H1 (cell line): ENCODE results near the gene TMEM185B. TPM values are rescaled to one million over a fixed set of nuclear protein-coding genes. Genes with fewer than 3 reads are reported as not detected.

Source experiments
- CTCF ChIA-PET: fragments of 300-600 bp; sonication (Branson Sonifier 250); formaldehyde crosslinking; loops from one replicate; lab custom pipeline; 2021; ENCODE audit not compliant: partially characterized antibody; lab: Charles Lee
- POLR2A ChIA-PET: fragments of 300-600 bp; sonication (Branson Sonifier 250); formaldehyde crosslinking; loops from one replicate; lab custom pipeline; 2021; ENCODE audit warnings: inconsistent platforms; ENCODE audit not compliant: partially characterized antibody; lab: Charles Lee
- DNase-seq, 2 experiments: peaks; one replicate each; pipeline versions ENCODE4 v3.0.0 to v3.0.0-alpha.2; 2010 to 2022; ENCODE audit warnings: low spot score in 2 of 2, low read depth in 1 of 2, mixed read lengths in 1 of 2
- FAIRE-seq: peaks from 2 replicates; lab custom pipeline; 2011; peaks lifted over from hg19 to GRCh38; lab: Jason Lieb, UNC
- H2AFZ ChIP-seq: 2 replicates; pipeline ENCODE4 v1.8.1; 2012; ENCODE audit warnings: low read length, inconsistent platforms
- H2AK5ac ChIP-seq: 2 replicates; pipeline ENCODE4 v1.6.1; 2013; ENCODE audit warnings: low read depth, low read length
- H2BK120ac ChIP-seq: replicated peaks from 2 replicates; pipeline ENCODE3; 2013; ENCODE audit warnings: low read depth, low read length, inconsistent platforms
- H2BK12ac ChIP-seq: 2 replicates; pipeline ENCODE4 v1.6.1; 2013; ENCODE audit warnings: low read depth, low read length
- H2BK15ac ChIP-seq: 2 replicates; pipeline ENCODE4 v1.6.1; 2013; ENCODE audit warnings: low read length
- H2BK20ac ChIP-seq: 2 replicates; pipeline ENCODE4 v1.6.1; 2013; ENCODE audit warnings: low read length
- H2BK5ac ChIP-seq: 2 replicates; pipeline ENCODE4 v1.6.1; 2013; ENCODE audit warnings: low read depth, low read length
- H3K14ac ChIP-seq: 2 replicates; pipeline ENCODE4 v1.6.1; 2013; ENCODE audit warnings: inconsistent platforms; ENCODE audit not compliant: insufficient read length
- H3K18ac ChIP-seq: 2 replicates; pipeline ENCODE4 v1.6.1; 2013; ENCODE audit warnings: low read length; ENCODE audit errors: extremely low read depth
- H3K23ac ChIP-seq: 2 replicates; pipeline ENCODE4 v1.6.1; 2013; ENCODE audit warnings: inconsistent platforms; ENCODE audit not compliant: insufficient read length
- H3K23me2 ChIP-seq: 2 replicates; pipeline ENCODE4 v1.6.1; 2013; ENCODE audit warnings: low read depth, low read length
- H3K27ac ChIP-seq: 2 replicates; pipeline ENCODE4 v1.6.1; 2011; ENCODE audit warnings: low read depth, low read length, inconsistent platforms
- H3K27me3 ChIP-seq, 4 experiments: replicated peaks in 1 of 4; 1 replicate in 1 of 4; 2 replicates in 3 of 4; pipeline versions ENCODE4 v1.6.1 to v1.8.1; 2011 to 2013; ENCODE audit warnings: low read length in 3 of 4, mild to moderate bottlenecking in 3 of 4, inconsistent platforms in 2 of 4, mixed read lengths in 2 of 4, moderate library complexity in 1 of 4; ENCODE audit not compliant: control insufficient read depth in 3 of 4, insufficient read depth in 3 of 4; ENCODE audit errors: extremely low read depth in 1 of 4
- H3K36me3 ChIP-seq, 4 experiments: 2 replicates each; pipeline versions ENCODE4 v1.6.1 to v1.8.1; 2011 to 2013; ENCODE audit warnings: mild to moderate bottlenecking in 4 of 4, low read length in 3 of 4, moderate library complexity in 2 of 4, control low read depth in 1 of 4, inconsistent platforms in 1 of 4; ENCODE audit not compliant: insufficient read depth in 4 of 4, control insufficient read depth in 2 of 4
- H3K4ac ChIP-seq: replicated peaks from 2 replicates; pipeline ENCODE3; 2013; ENCODE audit warnings: low read length, low read depth, mixed read lengths, inconsistent platforms; ENCODE audit not compliant: insufficient read length
- H3K4me1 ChIP-seq, 4 experiments: replicated peaks in 1 of 4; 1 replicate in 1 of 4; 2 replicates in 3 of 4; pipeline versions ENCODE4 v1.6.1 to v1.8.1; 2011 to 2013; ENCODE audit warnings: low read length in 3 of 4, inconsistent platforms in 2 of 4, mixed read lengths in 1 of 4; ENCODE audit not compliant: insufficient read depth in 4 of 4, control insufficient read depth in 3 of 4
- H3K4me2 ChIP-seq, 2 experiments: 2 replicates each; pipeline versions ENCODE4 v1.6.1 to v1.8.1; 2011 to 2013; ENCODE audit warnings: low read depth in 2 of 2, low read length in 2 of 2, control low read depth in 1 of 2, inconsistent platforms in 1 of 2, mild to moderate bottlenecking in 1 of 2; ENCODE audit not compliant: insufficient read depth in 1 of 2
- H3K4me3 ChIP-seq, 4 experiments: fragments of 200-600, 300-600 bp in 1 of 4; sonication (generic), shearing (Covaris generic), sonication (Bioruptor Twin) in 1 of 4; 2 replicates each; pipeline versions ENCODE4 v1.5.1 to v1.8.1; 2011 to 2016; ENCODE audit warnings: low read length in 4 of 4, low read depth in 3 of 4, control low read depth in 2 of 4, inconsistent platforms in 2 of 4, mild to moderate bottlenecking in 2 of 4, mixed read lengths in 1 of 4, moderate library complexity in 1 of 4; ENCODE audit not compliant: insufficient read depth in 2 of 4; ENCODE audit errors: extremely low read depth in 1 of 4
- H3K56ac ChIP-seq: replicated peaks from 2 replicates; pipeline ENCODE3; 2013; ENCODE audit warnings: low read depth, mild to moderate bottlenecking, mixed read lengths, low read length, inconsistent platforms; ENCODE audit not compliant: insufficient read length
- H3K79me1 ChIP-seq: 2 replicates; pipeline ENCODE4 v1.6.1; 2013; ENCODE audit warnings: low read depth, low read length, control low read depth
- H3K79me2 ChIP-seq, 2 experiments: 2 replicates each; pipeline versions ENCODE4 v1.6.1 to v1.8.1; 2012 to 2013; ENCODE audit warnings: low read length in 2 of 2, mild to moderate bottlenecking in 2 of 2, inconsistent platforms in 1 of 2; ENCODE audit not compliant: insufficient read depth in 2 of 2, control insufficient read depth in 1 of 2
- H3K9ac ChIP-seq, 4 experiments: replicated peaks in 1 of 4; 1 replicate in 1 of 4; 2 replicates in 3 of 4; pipeline versions ENCODE4 v1.6.1 to v1.8.1; 2011 to 2013; ENCODE audit warnings: low read depth in 3 of 4, low read length in 3 of 4, control low read depth in 2 of 4, mild to moderate bottlenecking in 2 of 4, moderate library complexity in 2 of 4, inconsistent platforms in 1 of 4; ENCODE audit errors: extremely low read depth in 1 of 4
- H3K9me3 ChIP-seq, 2 experiments: 2 replicates each; pipeline versions ENCODE4 v1.6.1 to v1.8.1; 2012 to 2013; ENCODE audit warnings: mild to moderate bottlenecking in 2 of 2, moderate library complexity in 2 of 2, control low read depth in 1 of 2, inconsistent platforms in 1 of 2, low read depth in 1 of 2, low read length in 1 of 2, mixed read lengths in 1 of 2; ENCODE audit not compliant: insufficient read depth in 2 of 2
- H4K20me1 ChIP-seq, 2 experiments: replicated peaks in 1 of 2; 2 replicates each; pipeline versions ENCODE3 to v1.8.1; 2011 to 2013; ENCODE audit warnings: inconsistent platforms in 2 of 2, low read length in 2 of 2, mild to moderate bottlenecking in 1 of 2; ENCODE audit not compliant: insufficient read depth in 2 of 2, control insufficient read depth in 1 of 2
- H4K5ac ChIP-seq: 2 replicates; pipeline ENCODE4 v1.6.1; 2013; ENCODE audit warnings: low read length, low read depth, mixed read lengths, inconsistent platforms; ENCODE audit not compliant: insufficient read length
- H4K8ac ChIP-seq: 2 replicates; pipeline ENCODE4 v1.8.0; 2013; ENCODE audit warnings: mild to moderate bottlenecking, moderate library complexity, low read length, inconsistent platforms; ENCODE audit not compliant: insufficient read depth; ENCODE audit errors: extremely low read depth
- H4K91ac ChIP-seq: replicated peaks from 2 replicates; pipeline ENCODE3; 2013; ENCODE audit warnings: low read length, mixed read lengths, inconsistent platforms; ENCODE audit not compliant: insufficient read length
- BACH1 ChIP-seq: IDR thresholded peaks from 2 replicates; pipeline ENCODE4 v1.6.1; 2012; ENCODE audit warnings: low read length, improper control_type of control experiment
- CHD2 ChIP-seq: IDR thresholded peaks from 2 replicates; pipeline ENCODE4 v1.6.1; 2012; ENCODE audit warnings: low read length, improper control_type of control experiment
- CREB1 ChIP-seq: IDR thresholded peaks from 2 replicates; pipeline ENCODE4 v1.6.1; 2012; ENCODE audit warnings: inconsistent platforms
- CTBP2 ChIP-seq: IDR thresholded peaks from 2 replicates; pipeline ENCODE4 v1.7.0; 2011; ENCODE audit warnings: borderline replicate concordance, mild to moderate bottlenecking, moderate library complexity, mixed read lengths, low read length; ENCODE audit not compliant: insufficient read depth, insufficient read length
- EGR1 ChIP-seq: IDR thresholded peaks from 2 replicates; pipeline ENCODE4 v1.6.1; 2011; ENCODE audit warnings: low read depth, low read length, borderline replicate concordance
- FOSL1 ChIP-seq: IDR thresholded peaks from 2 replicates; pipeline ENCODE4 v1.6.1; 2011; ENCODE audit warnings: mild to moderate bottlenecking, low read depth, low read length, moderate library complexity; ENCODE audit not compliant: insufficient read depth
- GABPA ChIP-seq: IDR thresholded peaks from 2 replicates; pipeline ENCODE4 v1.6.1; 2011; ENCODE audit warnings: mild to moderate bottlenecking, low read length, moderate library complexity, borderline replicate concordance; ENCODE audit not compliant: insufficient read depth
- JUN ChIP-seq: IDR thresholded peaks from 2 replicates; pipeline ENCODE4 v1.6.1; 2011; ENCODE audit warnings: low read depth, mild to moderate bottlenecking, improper control_type of control experiment, low read length
- RNF2 ChIP-seq: fragments of 200-900, 300-1000 bp; sonication (generic); IDR thresholded peaks from 2 replicates; pipeline ENCODE4 v1.7.1; 2016; ENCODE audit warnings: borderline replicate concordance, low read depth, mild to moderate bottlenecking, antibody characterized with exemption, low read length; ENCODE audit not compliant: poor library complexity, severe bottlenecking; ENCODE audit errors: missing control alignments
- SIX5 ChIP-seq: IDR thresholded peaks from 2 replicates; pipeline ENCODE4 v1.6.1; 2011; ENCODE audit warnings: mild to moderate bottlenecking, low read depth, low read length
- SRF ChIP-seq: IDR thresholded peaks from 2 replicates; pipeline ENCODE4 v1.6.1; 2011; ENCODE audit warnings: mild to moderate bottlenecking, low read depth, low read length, moderate library complexity
- TBP ChIP-seq: IDR thresholded peaks from 2 replicates; pipeline ENCODE4 v1.6.1; 2011; ENCODE audit warnings: low read depth, low read length, improper control_type of control experiment
- ZNF274 ChIP-seq: IDR thresholded peaks from 2 replicates; pipeline ENCODE4 v1.7.0; 2012; ENCODE audit warnings: low read length, borderline replicate concordance; ENCODE audit errors: extremely low read depth
- WGBS, 2 experiments: shearing (Covaris generic) in 1 of 2; methylation state at CpG; one replicate each; pipeline versions ENCODE4 v1.1.6 to v1.1.7; 2013 to 2015; ENCODE audit warnings: low lambda C conversion rate in 2 of 2, mixed read lengths in 2 of 2, inconsistent platforms in 1 of 2, low coverage in 1 of 2, missing lambda C conversion rate in 1 of 2; ENCODE audit not compliant: insufficient replicate concordance in 2 of 2, insufficient coverage in 1 of 2, insufficient read length in 1 of 2; ENCODE audit errors: extremely low coverage in 1 of 2, missing lambda C conversion rate in 1 of 2; 5-methylcytosine and 5-hydroxymethylcytosine counted together
- polyA plus RNA-seq, 7 experiments: library from polyadenylated mRNA; depleted of rRNA in 3 of 7; stranded (reverse) in 5 of 7; unstranded in 2 of 7; fragments of >200 nt in 5 of 7; fragments of 200-250 nt in 2 of 7; gene quantifications; 1 replicate in 5 of 7; 2 replicates in 1 of 7; 4 replicates in 1 of 7; pipeline versions ENCODE4 v1.2.1 to v1.2.3, GENCODE V29; 2011 to 2013; ENCODE audit warnings: missing spikeins in 2 of 7, mixed read lengths in 2 of 7
- total RNA-seq: library from RNA; stranded (reverse); fragmentation: NEBNext Ultra II Directional; extraction: Animal tissue kit (Norgen Biotek cat#: 25700); gene quantifications from 2 replicates; pipeline ENCODE4 v1.2.1, GENCODE V29; 2021

TMEM185B gene
- total and polyA plus RNA-seq, 2 of the 8 experiments (the other 6 are each of a cell fraction or from before 2014, with no cell fraction given), result 13.5 to 14.0 TPM

GRCh38 chr2:120271711-120272379, 48.6 kb upstream of the TMEM185B start:
- Histone ChIP-seq H4K91ac (no peak overlapping the region), H3K4me1 (peaks cover 2 to 7% (median 4%) of the 10 kb centered on the region in 4 experiments; a peak in 5 of 7 replicates), H2AK5ac (no peak overlapping the region), H3K79me2 (no peaks in the 10 kb centered on the region), H3K4ac (no peak overlapping the region), H3K23ac (no peak overlapping the region), H3K14ac (no peak overlapping the region), H3K23me2 (no peaks in the 10 kb centered on the region), H2BK15ac (no peak overlapping the region), H2BK5ac (no peak overlapping the region), H3K27ac (no peak overlapping the region), H2BK120ac (no peak overlapping the region), H3K9ac (no peak overlapping the region), H3K56ac (no peak overlapping the region), H3K27me3 (no peaks in the 10 kb centered on the region), H3K9me3 (peaks cover 0 to 4% of the 10 kb centered on the region in 2 experiments; a peak in 1 of 4 replicates), H4K5ac (no peak overlapping the region), H2BK12ac (no peak overlapping the region), H3K36me3 (no peaks in the 10 kb centered on the region), H2BK20ac (no peak overlapping the region), H4K20me1 (no peaks in the 10 kb centered on the region), H3K79me1 (no peaks in the 10 kb centered on the region), H4K8ac (no peak overlapping the region), H3K18ac (no peak overlapping the region), H2AFZ (no peak overlapping the region), H3K4me3 (no peak overlapping the region), H3K4me2 (no peak overlapping the region)
- no peak for FAIRE-seq
- ChIA-PET CTCF (interaction anchor here (1.5 to 1.7 kb wide), 2 partner anchors 12 to 20 kb away, joined by 3 to 5 read pairs; no protein-coding TSS in a partner anchor), POLR2A (interaction anchor here (0.5 kb wide), 1 partner anchor 29 kb away, joined by 3 read pairs; no protein-coding TSS in a partner anchor)
- 88% methylated on average over 1 of the region's 1 CpG; no CpG with 5 or more reads in 1 of the 2 experiments for WGBS, 2 experiments
- DNase-seq, result no peak
- TF ChIP-seq SRF (no peak), EGR1 (no peak), TBP (no peak), JUN (no peak), ZNF274 (no peak), CTBP2 (no peak), FOSL1 (no peak), GABPA (no peak), CREB1 (no peak), RNF2 (no peak), CHD2 (no peak), BACH1 (no peak), SIX5 (no peak)
